ENCODE data around the gene COMMD7.

Gene COMMD7

GRCh38 chr20:32660661-32661060 lies 82.6 kb downstream of the COMMD7 start:
- Histone ChIP-seq H3K4ac (ENCODE audit: low read depth, low read length) (no peak overlapping the region), H2BK12ac (ENCODE audit: low read length) (no peak overlapping the region), H3K79me1 (ENCODE audit: low read length) (no peaks in the 10 kb centered on the region), H3K9ac (ENCODE audit: low read length) (no peak overlapping the region), H3K9me3 (ENCODE audit: insufficient read depth, low read depth, low read length) (no peaks in the 10 kb centered on the region), H3K79me2 (ENCODE audit: control insufficient read depth, insufficient read depth, low read length, poor library complexity) (no peaks in the 10 kb centered on the region), H2BK5ac (ENCODE audit: low read depth, low read length, poor library complexity) (no peak overlapping the region), H4K91ac (ENCODE audit: low read depth, low read length) (no peak overlapping the region), H3K14ac (ENCODE audit: low read length) (no peak overlapping the region), H3K27ac (ENCODE audit: low read depth, low read length) (no peak overlapping the region), H3K18ac (ENCODE audit: low read length) (no peak overlapping the region), H3K23ac (ENCODE audit: low read length) (no peak overlapping the region), H4K12ac (ENCODE audit: low read depth, low read length) (no peak overlapping the region), H3K4me2 (ENCODE audit: low read length) (no peak overlapping the region), H3K36me3 (ENCODE audit: control insufficient read depth in 1 of 2, insufficient read depth in 2 of 2, low read length in 2 of 2) (no peaks in the 10 kb centered on the region), H3K27me3 (ENCODE audit: insufficient read depth, low read length) (no peaks in the 10 kb centered on the region), H2AK5ac (ENCODE audit: low read length) (no peak overlapping the region), H3K4me1 (ENCODE audit: control insufficient read depth in 1 of 2, insufficient read depth in 2 of 2, low read length in 2 of 2) (no peaks in the 10 kb centered on the region), H4K8ac (ENCODE audit: low read depth, low read length) (no peak overlapping the region), H2BK120ac (ENCODE audit: insufficient read depth, low read length, poor library complexity) (no peak overlapping the region), H2AFZ (ENCODE audit: insufficient read depth, low read length, poor library complexity) (no peak overlapping the region), H3K4me3 (ENCODE audit: low read depth, low read length) (no peak overlapping the region)
- no CpG with 5 or more reads among the region's 8 CpGs for WGBS (ENCODE audit: extremely low coverage, insufficient coverage, insufficient read length)
- DNase-seq, result no peak

- H3K27ac ChIP-seq (ENCODE audit: low read depth, low read length), result no peak overlapping the region
- no peaks in the 10 kb centered on the region for H3K36me3 ChIP-seq (ENCODE audit: control insufficient read depth in 1 of 2, insufficient read depth in 2 of 2, low read length in 2 of 2)
- H3K27me3 ChIP-seq (ENCODE audit: insufficient read depth, low read length), result no peaks in the 10 kb centered on the region
- H3K4me3 ChIP-seq (ENCODE audit: low read depth, low read length), result no peak overlapping the region
- no peak overlapping the region for H3K23ac ChIP-seq (ENCODE audit: low read length)
- H3K79me1 ChIP-seq (ENCODE audit: low read length), result no peaks in the 10 kb centered on the region
- no peak overlapping the region for H3K4me2 ChIP-seq (ENCODE audit: low read length)
- H4K91ac ChIP-seq (ENCODE audit: low read depth, low read length), result no peak overlapping the region
- no peak for DNase-seq
- H3K9me3 ChIP-seq (ENCODE audit: insufficient read depth, low read depth, low read length), result no peaks in the 10 kb centered on the region
- no peaks in the 10 kb centered on the region for H3K79me2 ChIP-seq (ENCODE audit: control insufficient read depth, insufficient read depth, low read length, poor library complexity)
- WGBS (ENCODE audit: extremely low coverage, insufficient coverage, insufficient read length), result no CpG with 5 or more reads among the region's 1 CpG
- no peak overlapping the region for H2BK120ac ChIP-seq (ENCODE audit: insufficient read depth, low read length, poor library complexity)
- H3K4ac ChIP-seq (ENCODE audit: low read depth, low read length), result no peak overlapping the region
- H4K8ac ChIP-seq (ENCODE audit: low read depth, low read length), result no peak overlapping the region
- H3K14ac ChIP-seq (ENCODE audit: low read length), result no peak overlapping the region
- peaks cover 3 to 4% of the 10 kb centered on the region in 2 experiments for H3K4me1 ChIP-seq (ENCODE audit: control insufficient read depth in 1 of 2, insufficient read depth in 2 of 2, low read length in 2 of 2)
- no peak overlapping the region for H2AK5ac ChIP-seq (ENCODE audit: low read length)
- no peak overlapping the region for H3K9ac ChIP-seq (ENCODE audit: low read length)
- no peak overlapping the region for H4K12ac ChIP-seq (ENCODE audit: low read depth, low read length)
- H2BK12ac ChIP-seq (ENCODE audit: low read length), result no peak overlapping the region
- no peak overlapping the region for H2BK5ac ChIP-seq (ENCODE audit: low read depth, low read length, poor library complexity)
- no peak overlapping the region for H3K18ac ChIP-seq (ENCODE audit: low read length)
- no peak overlapping the region for H2AFZ ChIP-seq (ENCODE audit: insufficient read depth, low read length, poor library complexity)
Measured at GRCh38 chr20:32656827-32657226, 86.4 kb downstream of the COMMD7 start.

GRCh38 chr20:32655903-32656512 lies 87.3 kb downstream of the COMMD7 start:
- Histone ChIP-seq H3K4ac (ENCODE audit: low read depth, low read length) (no peak overlapping the region), H3K18ac (ENCODE audit: low read length) (no peak overlapping the region), H2BK12ac (ENCODE audit: low read length) (no peak overlapping the region), H2AK5ac (ENCODE audit: low read length) (no peak overlapping the region), H3K79me1 (ENCODE audit: low read length) (no peaks in the 10 kb centered on the region), H2AFZ (ENCODE audit: insufficient read depth, low read length, poor library complexity) (no peak overlapping the region), H4K8ac (ENCODE audit: low read depth, low read length) (no peak overlapping the region), H3K4me1 (ENCODE audit: control insufficient read depth in 1 of 2, insufficient read depth in 2 of 2, low read length in 2 of 2) (peaks cover 8% of the 10 kb centered on the region in 2 experiments), H4K91ac (ENCODE audit: low read depth, low read length) (no peak overlapping the region), H3K9me3 (ENCODE audit: insufficient read depth, low read depth, low read length) (no peaks in the 10 kb centered on the region), H2BK5ac (ENCODE audit: low read depth, low read length, poor library complexity) (no peak overlapping the region), H3K36me3 (ENCODE audit: control insufficient read depth in 1 of 2, insufficient read depth in 2 of 2, low read length in 2 of 2) (no peaks in the 10 kb centered on the region), H3K4me3 (ENCODE audit: low read depth, low read length) (no peak overlapping the region), H3K27me3 (ENCODE audit: insufficient read depth, low read length) (no peaks in the 10 kb centered on the region), H4K12ac (ENCODE audit: low read depth, low read length) (no peak overlapping the region), H3K9ac (ENCODE audit: low read length) (no peak overlapping the region), H3K4me2 (ENCODE audit: low read length) (no peak overlapping the region), H3K23ac (ENCODE audit: low read length) (no peak overlapping the region), H3K79me2 (ENCODE audit: control insufficient read depth, insufficient read depth, low read length, poor library complexity) (no peaks in the 10 kb centered on the region), H2BK120ac (ENCODE audit: insufficient read depth, low read length, poor library complexity) (no peak overlapping the region), H3K14ac (ENCODE audit: low read length) (no peak overlapping the region), H3K27ac (ENCODE audit: low read depth, low read length) (no peak overlapping the region)
- WGBS (ENCODE audit: extremely low coverage, insufficient coverage, insufficient read length), result no CpG with 5 or more reads among the region's 2 CpGs
- no peak for DNase-seq

- Histone ChIP-seq H4K91ac (ENCODE audit: low read depth, low read length) (no peak overlapping the region), H3K4me3 (ENCODE audit: low read depth, low read length) (no peak overlapping the region), H4K8ac (ENCODE audit: low read depth, low read length) (no peak overlapping the region), H3K36me3 (ENCODE audit: control insufficient read depth in 1 of 2, insufficient read depth in 2 of 2, low read length in 2 of 2) (no peaks in the 10 kb centered on the region), H4K12ac (ENCODE audit: low read depth, low read length) (no peak overlapping the region), H2AFZ (ENCODE audit: insufficient read depth, low read length, poor library complexity) (no peak overlapping the region), H2BK5ac (ENCODE audit: low read depth, low read length, poor library complexity) (no peak overlapping the region), H3K9me3 (ENCODE audit: insufficient read depth, low read depth, low read length) (no peaks in the 10 kb centered on the region), H3K4ac (ENCODE audit: low read depth, low read length) (no peak overlapping the region), H2AK5ac (ENCODE audit: low read length) (no peak overlapping the region), H2BK120ac (ENCODE audit: insufficient read depth, low read length, poor library complexity) (no peak overlapping the region), H3K9ac (ENCODE audit: low read length) (no peak overlapping the region), H3K79me2 (ENCODE audit: control insufficient read depth, insufficient read depth, low read length, poor library complexity) (no peaks in the 10 kb centered on the region), H3K27me3 (ENCODE audit: insufficient read depth, low read length) (no peaks in the 10 kb centered on the region), H3K4me2 (ENCODE audit: low read length) (no peak overlapping the region), H3K27ac (ENCODE audit: low read depth, low read length) (no peak overlapping the region), H3K4me1 (ENCODE audit: control insufficient read depth in 1 of 2, insufficient read depth in 2 of 2, low read length in 2 of 2) (peaks cover 8% of the 10 kb centered on the region in 2 experiments), H3K79me1 (ENCODE audit: low read length) (no peaks in the 10 kb centered on the region), H3K14ac (ENCODE audit: low read length) (no peak overlapping the region), H3K23ac (ENCODE audit: low read length) (no peak overlapping the region), H3K18ac (ENCODE audit: low read length) (no peak overlapping the region), H2BK12ac (ENCODE audit: low read length) (no peak overlapping the region)
- no CpG with 5 or more reads among the region's 8 CpGs for WGBS (ENCODE audit: extremely low coverage, insufficient coverage, insufficient read length)
- DNase-seq, result peak; percentile 78 to 91
Measured at GRCh38 chr20:32652739-32653526, 90.3 kb downstream of the COMMD7 start.
